Myometrial cell (primary cell): ENCODE data around the gene MORN5. TPM values are rescaled to one million over a fixed set of nuclear protein-coding genes. Genes with fewer than 3 reads are reported as not detected.

Experiments used
- total RNA-seq: library from RNA; depleted of rRNA; stranded (reverse); fragments of >200 nt; gene quantifications from 2 replicates; pipeline ENCODE4 v1.2.3, GENCODE V29; 2015

Gene MORN5
- total RNA-seq: not detected in 2 replicates

GRCh38 chr9:122159026-122159924 lies at the start of gene MORN5, which contains the start of gene NDUFA8:
MORN5 (plus strand) TSS chr9:122159908; CDS start chr9:122159973, 65 bp downstream.
NDUFA8 (minus strand) TSS chr9:122159779; CDS start chr9:122159677, 102 bp downstream.

DNA sequence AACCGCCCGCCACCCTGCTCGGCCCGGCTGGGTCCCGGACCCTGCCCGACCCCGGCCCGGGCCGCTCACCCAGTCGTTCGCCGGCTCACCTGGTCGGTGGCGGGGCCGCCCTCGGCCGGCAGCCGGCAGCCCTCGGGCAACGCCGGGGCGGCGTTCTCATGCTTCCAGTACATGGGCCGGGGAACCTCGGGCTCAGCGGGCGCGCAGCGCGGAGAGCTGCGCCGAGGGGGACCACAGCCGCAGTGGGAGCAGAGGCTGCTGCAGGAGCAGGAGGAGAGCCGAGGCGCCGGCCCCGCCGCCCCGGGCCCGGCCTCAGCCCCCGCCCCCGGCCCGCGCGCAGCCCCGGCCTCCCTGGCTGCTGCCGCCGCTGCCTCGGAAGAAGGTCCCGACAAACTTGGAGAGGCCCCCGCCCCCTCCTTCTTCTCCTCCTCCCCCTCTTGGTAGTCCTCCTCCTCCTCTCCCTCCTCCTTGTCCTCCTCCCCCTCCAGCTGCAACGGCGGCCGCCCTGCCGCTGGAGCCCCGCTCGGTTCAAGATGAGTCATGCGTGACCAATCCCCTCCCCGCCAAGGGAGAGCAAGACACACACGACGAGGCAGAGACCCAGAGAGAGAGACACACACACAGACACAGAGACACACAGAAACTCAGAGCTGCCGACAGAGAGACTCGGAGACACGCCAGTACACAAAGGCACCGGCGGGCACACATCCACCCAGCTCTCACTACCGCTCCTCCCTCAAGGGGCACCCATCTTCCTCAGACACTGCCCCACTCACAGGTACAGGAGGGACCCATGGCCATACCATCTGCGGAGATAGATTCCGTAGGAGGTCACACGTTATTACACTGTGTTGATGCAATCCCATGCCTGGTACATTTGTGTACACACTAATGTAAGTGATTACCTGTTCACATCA lies 69.1 kb downstream of the MORN5 start, which contains the start of gene LHX6:
TSS of gene LHX6 (minus strand) at position 390 of the 917 bp plus-strand sequence. CDS start at position 173, 217 bp downstream.

Other genes starting within 250 kb of the MORN5 start
- gene TTLL11, start 66.6 kb upstream of the MORN5 start, total RNA-seq: 4.0 and 4.3 TPM in 2 replicates
- 64.3 and 69.1 TPM in 2 replicates for gene NDUFA8, start 129 bp upstream of the MORN5 start, total RNA-seq
- not detected in 2 replicates for gene LHX6, start 69.0 kb downstream of the MORN5 start, total RNA-seq
- gene RBM18, start 104.9 kb downstream of the MORN5 start, total RNA-seq: 10.4 and 13.8 TPM in 2 replicates
- 33.3 and 43.8 TPM in 2 replicates for gene MRRF, start 105.0 kb downstream of the MORN5 start, total RNA-seq
- 7.5 and 9.4 TPM in 2 replicates for gene PTGS1, start 211.1 kb downstream of the MORN5 start, total RNA-seq